CD4-positive, alpha-beta T cell treated with Interleukin-4 for 4 hours (primary cell): Measurements from ENCODE around the gene NAV3.
"Not testable (repeated sequence)": the region's sequence is repeated elsewhere in the genome, so short reads cannot be mapped to it uniquely, and the experiment has no call there.

Experiments used
- DNase-seq: peaks from one replicate; pipeline ENCODE4 v3.0.0-alpha.2; 2020

NAV3 gene

GRCh38 chr12:78192979-78193378, 362.3 kb downstream of the NAV3 start:
- DNase-seq: no peak

GRCh38 chr12:78194448-78194847, 363.8 kb downstream of the NAV3 start:
- no peak for DNase-seq

- no peak for DNase-seq
Measured at GRCh38 chr12:78198896-78199295, 368.2 kb downstream of the NAV3 start.

GRCh38 chr12:78199926-78200325, 369.2 kb downstream of the NAV3 start:
- DNase-seq: no peak

- no peak for DNase-seq
Measured at GRCh38 chr12:78204926-78205325, 374.2 kb downstream of the NAV3 start.

GRCh38 chr12:78208092-78208491, 377.4 kb downstream of the NAV3 start:
- no peak for DNase-seq

- DNase-seq: no peak
Measured at GRCh38 chr12:78209846-78210505, 379.3 kb downstream of the NAV3 start.

GRCh38 chr12:78210506-78210860, 379.8 kb downstream of the NAV3 start:
- no peak for DNase-seq

GRCh38 chr12:78210894-78211302, 380.2 kb downstream of the NAV3 start:
- no peak for DNase-seq

- DNase-seq: no peak
Measured at GRCh38 chr12:78220811-78221210, 390.1 kb downstream of the NAV3 start.

- no peak for DNase-seq
Measured at GRCh38 chr12:78224154-78224553, 393.5 kb downstream of the NAV3 start.

GRCh38 chr12:78226763-78227162, 396.1 kb downstream of the NAV3 start:
- DNase-seq: no peak

GRCh38 chr12:78229591-78230101, 399.0 kb downstream of the NAV3 start:
- DNase-seq: no peak

- no peak for DNase-seq
Measured at GRCh38 chr12:78232756-78233155, 402.1 kb downstream of the NAV3 start.

GRCh38 chr12:78236264-78236663, 405.6 kb downstream of the NAV3 start:
- DNase-seq: no peak

- DNase-seq: no peak
Measured at GRCh38 chr12:78239544-78239943, 408.9 kb downstream of the NAV3 start.

GRCh38 chr12:78240827-78241226, 410.1 kb downstream of the NAV3 start:
- no peak for DNase-seq

GRCh38 chr12:78241446-78241845, 410.8 kb downstream of the NAV3 start:
- DNase-seq: no peak

- no peak for DNase-seq
Measured at GRCh38 chr12:78244916-78245507, 414.3 kb downstream of the NAV3 start.

- DNase-seq: no peak
Measured at GRCh38 chr12:78248321-78248720, 417.6 kb downstream of the NAV3 start.

- no peak for DNase-seq
Measured at GRCh38 chr12:78249578-78249977, 418.9 kb downstream of the NAV3 start.

GRCh38 chr12:78257662-78258061, 427.0 kb downstream of the NAV3 start:
- DNase-seq: not testable (repeated sequence)

- no peak for DNase-seq
Measured at GRCh38 chr12:78260976-78261375, 430.3 kb downstream of the NAV3 start.

GRCh38 chr12:78261901-78262300, 431.2 kb downstream of the NAV3 start:
- no peak for DNase-seq
